ENCODE data around the gene FNBP1.
A peak's percentile ranks its signal among the peaks of the same experiment; 100 is the strongest.

Gene FNBP1

DNA sequence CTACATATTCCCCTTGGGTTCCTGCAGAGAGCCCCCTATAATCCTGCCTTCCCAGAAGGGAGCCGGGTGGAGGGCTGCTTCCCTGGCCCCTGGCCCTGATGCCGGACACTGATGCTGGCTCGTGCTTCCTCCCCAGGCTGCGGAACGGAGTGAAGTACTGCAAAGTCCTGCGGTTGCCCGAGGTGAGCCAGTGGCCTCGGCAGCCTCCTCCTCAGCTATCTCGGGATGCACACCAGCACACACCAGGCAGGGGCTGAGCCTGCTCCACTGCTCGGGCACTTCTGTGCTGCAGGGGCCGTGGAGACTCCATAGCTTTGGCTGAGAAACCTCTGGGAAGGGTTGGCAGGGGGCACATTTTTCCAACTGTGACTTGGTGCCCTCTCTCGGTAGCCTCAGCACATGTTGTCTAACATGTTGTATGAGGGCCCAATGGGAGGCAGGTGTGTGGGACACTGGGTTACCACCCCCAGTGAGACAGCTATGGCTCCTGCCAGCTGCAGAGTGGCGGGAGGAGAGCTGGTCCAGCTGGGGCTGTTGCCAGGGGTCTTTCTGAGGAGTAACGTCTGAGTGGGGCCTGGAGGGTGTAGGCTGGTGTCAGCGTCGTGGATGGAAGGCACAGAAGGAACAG, 169.3 kb downstream of the FNBP1 start:
- DNase-seq, result no peak
- in situ Hi-C loops (cut with MboI; ENCODE audit: low pct_unique_long_range_greater_than_20kb, low sequenced_read_pairs), result no loop called here

- in situ Hi-C loops (cut with MboI; ENCODE audit: low pct_unique_long_range_greater_than_20kb, low sequenced_read_pairs), result no loop called here
- no peak for DNase-seq
Observed at GRCh38 chr9:129871046-129871445, 171.9 kb downstream of the FNBP1 start.

DNA sequence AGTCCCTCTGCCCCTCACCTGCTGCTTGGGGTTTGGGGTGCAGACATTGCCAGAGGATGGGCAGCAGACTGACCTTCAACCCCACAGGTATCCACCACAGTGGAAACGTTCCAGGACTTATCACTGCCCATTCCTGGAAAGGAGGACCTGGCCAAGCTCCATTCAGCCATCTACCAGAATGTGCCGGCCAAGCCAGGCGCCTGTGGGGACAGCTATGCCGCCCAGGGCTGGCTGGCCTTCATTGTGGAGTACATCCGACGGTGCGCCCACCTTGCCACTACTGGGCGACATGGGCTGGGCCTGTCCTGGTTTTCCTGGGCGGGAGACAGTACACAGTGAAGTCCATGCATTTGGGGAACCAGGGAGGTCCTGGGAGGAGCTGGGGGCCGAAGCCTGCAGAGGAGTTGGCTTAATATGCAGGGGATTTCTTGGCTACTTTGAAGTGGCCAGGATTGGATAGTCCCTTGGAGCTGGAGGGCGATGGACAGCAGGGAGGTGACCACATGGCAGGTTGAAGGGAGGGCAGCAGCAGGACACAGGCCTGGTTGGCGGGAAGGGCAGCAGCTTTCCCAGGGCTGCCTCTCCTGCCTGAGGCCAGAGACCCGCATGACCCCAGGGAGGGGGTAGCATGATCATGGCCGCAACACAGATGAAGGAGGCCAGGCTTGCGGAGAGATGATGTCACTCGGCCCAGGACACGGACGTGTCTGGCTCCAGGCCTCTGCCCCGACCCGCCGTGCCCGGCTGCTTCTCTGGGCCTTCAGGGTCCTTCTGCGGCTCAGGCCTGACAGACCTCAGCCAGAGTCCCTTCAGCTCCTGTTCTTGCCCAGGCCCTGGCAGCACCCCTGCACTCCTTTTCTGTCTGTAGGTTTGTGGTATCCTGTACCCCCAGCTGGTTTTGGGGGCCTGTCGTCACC, 173.1 kb downstream of the FNBP1 start:
- no peak for DNase-seq
- in situ Hi-C loops (cut with MboI; ENCODE audit: low pct_unique_long_range_greater_than_20kb, low sequenced_read_pairs), result no loop called here

GRCh38 chr9:129868872-129869486, 174.0 kb downstream of the FNBP1 start:
- no peak for DNase-seq
- in situ Hi-C loops (cut with MboI; ENCODE audit: low pct_unique_long_range_greater_than_20kb, low sequenced_read_pairs), result no loop called here

- no peak for DNase-seq
- in situ Hi-C loops (cut with MboI; ENCODE audit: low pct_unique_long_range_greater_than_20kb, low sequenced_read_pairs), result no loop called here
Observed at GRCh38 chr9:129868023-129868871, 174.7 kb downstream of the FNBP1 start.

GRCh38 chr9:129867136-129868022, 175.6 kb downstream of the FNBP1 start:
- peak; percentile 8 for DNase-seq
- in situ Hi-C loops (cut with MboI; ENCODE audit: low pct_unique_long_range_greater_than_20kb, low sequenced_read_pairs), result no loop called here

- in situ Hi-C loops (cut with MboI; ENCODE audit: low pct_unique_long_range_greater_than_20kb, low sequenced_read_pairs), result no loop called here
- no peak for DNase-seq
Observed at GRCh38 chr9:129866394-129867135, 176.4 kb downstream of the FNBP1 start.

DNA sequence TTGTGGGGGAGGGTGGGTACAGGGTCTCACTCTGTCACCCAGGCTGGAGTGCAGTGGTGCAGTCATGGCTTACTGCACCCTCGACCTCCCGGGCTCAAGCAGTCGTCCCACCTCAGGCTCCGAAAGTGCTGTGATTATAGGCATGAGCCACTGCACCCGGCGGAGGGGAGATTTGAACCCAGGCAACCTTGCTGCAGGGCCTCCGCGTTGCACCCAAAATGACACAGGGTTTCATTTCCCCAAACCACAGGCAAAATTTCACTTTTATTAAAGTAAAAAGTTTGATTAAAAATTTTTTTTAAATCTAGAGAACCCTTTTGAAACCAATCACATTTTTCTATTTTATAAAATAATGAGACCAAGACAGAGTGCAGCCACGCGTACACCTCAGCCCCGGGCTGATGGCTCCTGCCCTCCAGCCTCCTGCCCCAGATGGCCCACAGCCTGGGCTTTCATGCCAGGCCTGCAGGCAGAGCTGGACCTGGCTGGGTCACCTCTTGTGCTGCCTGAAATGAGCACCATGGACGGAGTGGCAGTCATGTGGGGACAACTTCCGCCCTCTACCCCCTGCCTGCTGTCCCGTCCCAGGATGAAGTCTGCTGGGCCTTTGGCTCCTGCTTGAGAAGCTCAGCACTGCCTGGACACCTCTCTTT, 177.2 kb downstream of the FNBP1 start:
- DNase-seq, result no peak
- in situ Hi-C loops (cut with MboI; ENCODE audit: low pct_unique_long_range_greater_than_20kb, low sequenced_read_pairs), result no loop called here

- in situ Hi-C loops (cut with MboI; ENCODE audit: low pct_unique_long_range_greater_than_20kb, low sequenced_read_pairs), result no loop called here
- DNase-seq, result peak; percentile 11
Observed at GRCh38 chr9:129864991-129865647, 177.9 kb downstream of the FNBP1 start.

GRCh38 chr9:129863059-129863690, 179.8 kb downstream of the FNBP1 start:
- in situ Hi-C loops (cut with MboI; ENCODE audit: low pct_unique_long_range_greater_than_20kb, low sequenced_read_pairs), result no loop called here
- DNase-seq, result peak; percentile 98

DNA sequence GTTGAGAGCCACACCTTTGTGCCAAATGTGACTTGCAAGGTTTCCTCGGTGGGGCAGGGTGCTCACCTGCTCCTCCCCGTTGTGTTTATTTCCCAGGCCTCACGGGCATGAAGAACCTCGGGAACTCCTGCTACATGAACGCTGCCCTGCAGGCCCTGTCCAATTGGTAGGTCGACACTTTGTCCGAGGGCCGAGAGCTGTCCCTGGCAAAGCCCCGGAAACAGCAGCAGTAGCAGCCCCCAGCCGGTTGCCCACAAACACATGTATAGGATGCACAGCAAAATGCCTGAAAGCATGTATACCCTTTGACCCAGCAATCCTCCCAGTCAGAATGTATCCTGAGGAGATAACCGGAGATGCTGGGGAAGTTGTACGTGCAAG, 181.6 kb downstream of the FNBP1 start:
- in situ Hi-C loops (cut with MboI; ENCODE audit: low pct_unique_long_range_greater_than_20kb, low sequenced_read_pairs), result no loop called here
- no peak for DNase-seq

GRCh38 chr9:129860653-129861446, 182.1 kb downstream of the FNBP1 start:
- in situ Hi-C loops (cut with MboI; ENCODE audit: low pct_unique_long_range_greater_than_20kb, low sequenced_read_pairs), result no loop called here
- no peak for DNase-seq

DNA sequence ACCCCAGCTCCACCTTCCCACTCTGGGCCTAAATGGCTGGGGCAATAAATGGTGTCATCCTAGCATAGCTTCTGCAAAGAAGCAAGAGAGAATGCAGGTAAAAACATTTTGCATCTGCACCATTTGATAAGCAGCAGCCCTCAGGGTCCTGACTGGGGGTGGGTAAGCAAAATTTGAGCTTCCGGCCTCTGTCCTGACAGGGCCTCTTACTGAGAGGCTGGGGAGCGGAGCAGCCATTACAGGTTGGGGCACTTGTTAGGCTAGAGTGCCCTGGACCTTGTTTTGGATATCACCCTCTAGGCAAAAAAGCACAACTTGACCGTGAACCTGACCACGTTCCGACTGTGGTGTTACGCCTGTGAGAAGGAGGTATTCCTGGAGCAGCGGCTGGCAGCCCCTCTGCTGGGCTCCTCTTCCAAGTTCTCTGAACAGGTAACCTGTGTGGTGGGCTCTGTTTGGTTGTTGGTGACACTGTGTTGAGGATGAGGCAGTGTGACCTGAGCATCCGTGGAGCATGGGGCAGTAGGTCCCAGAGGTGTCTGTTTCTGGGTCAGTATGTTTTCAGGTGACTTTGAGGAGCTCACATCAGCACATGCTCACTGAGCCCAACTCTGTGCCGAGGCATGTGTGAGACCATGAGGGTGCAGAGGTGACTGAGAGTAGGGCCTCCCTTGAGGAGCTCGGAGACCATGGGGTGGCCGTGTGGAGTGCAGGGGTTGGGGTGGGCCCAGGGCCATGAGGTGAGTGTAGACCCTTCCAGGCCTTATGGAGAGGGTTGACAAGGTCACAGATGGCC, 184.6 kb downstream of the FNBP1 start:
- DNase-seq, result no peak
- in situ Hi-C loops (cut with MboI; ENCODE audit: low pct_unique_long_range_greater_than_20kb, low sequenced_read_pairs), result no loop called here

DNA sequence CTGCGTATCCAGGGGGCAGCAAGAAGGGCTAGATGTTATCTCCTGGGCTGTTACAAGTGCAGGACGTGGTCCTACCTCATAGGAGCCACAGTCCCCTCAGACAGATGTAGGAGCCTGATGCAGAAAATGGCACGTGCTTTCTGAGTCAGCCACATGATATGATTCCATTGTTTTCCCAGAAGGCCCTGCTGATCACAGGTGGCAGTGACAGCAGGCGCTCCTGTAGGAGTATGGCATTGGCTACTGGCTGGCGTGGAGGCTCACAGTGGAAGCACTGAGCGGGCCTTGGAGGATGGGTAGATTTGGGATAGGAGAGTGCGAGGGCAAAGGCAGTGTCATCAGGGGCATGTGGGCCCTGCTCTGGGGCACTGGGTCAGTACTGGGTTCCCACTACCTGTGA, 185.8 kb downstream of the FNBP1 start:
- in situ Hi-C loops (cut with MboI; ENCODE audit: low pct_unique_long_range_greater_than_20kb, low sequenced_read_pairs), result no loop called here
- no peak for DNase-seq

DNA sequence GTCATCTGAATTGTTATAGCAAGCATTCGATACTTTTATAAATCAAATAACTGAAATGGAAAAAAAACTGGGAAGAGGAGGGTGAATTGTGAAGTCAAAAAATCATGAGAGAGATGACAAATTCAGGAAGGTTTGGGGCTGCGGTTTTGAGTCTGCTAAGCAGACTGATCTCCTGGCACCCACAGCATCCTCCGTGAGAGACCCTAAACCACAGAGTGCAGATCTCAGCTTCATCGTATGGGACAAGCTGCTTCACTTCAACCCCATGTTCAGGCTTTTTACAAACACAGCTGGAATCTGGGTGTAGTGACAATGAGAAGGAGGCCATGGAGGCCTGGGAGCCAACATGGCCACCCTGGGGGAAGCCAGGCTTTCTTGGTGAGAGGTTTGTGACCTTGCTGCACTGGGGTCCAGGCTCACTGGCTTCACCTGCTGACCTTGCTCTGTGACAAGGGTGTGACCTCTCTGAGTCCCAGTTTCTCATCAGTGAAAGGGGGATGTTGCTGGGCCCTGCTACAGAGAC, 188.3 kb downstream of the FNBP1 start:
- in situ Hi-C loops (cut with MboI; ENCODE audit: low pct_unique_long_range_greater_than_20kb, low sequenced_read_pairs), result no loop called here
- no peak for DNase-seq
